GM11168 (cell line): ENCODE data around the gene PLA2G4C.

Experiments used
- in situ Hi-C: fragments of 300-500 bp; cut with MboI; formaldehyde crosslinking; loops from one replicate; pipeline ENCODE4 v1.12.0; 2022; ENCODE audit warnings: low sequenced_read_pairs; ENCODE audit not compliant: unreplicated experiment

PLA2G4C gene

DNA sequence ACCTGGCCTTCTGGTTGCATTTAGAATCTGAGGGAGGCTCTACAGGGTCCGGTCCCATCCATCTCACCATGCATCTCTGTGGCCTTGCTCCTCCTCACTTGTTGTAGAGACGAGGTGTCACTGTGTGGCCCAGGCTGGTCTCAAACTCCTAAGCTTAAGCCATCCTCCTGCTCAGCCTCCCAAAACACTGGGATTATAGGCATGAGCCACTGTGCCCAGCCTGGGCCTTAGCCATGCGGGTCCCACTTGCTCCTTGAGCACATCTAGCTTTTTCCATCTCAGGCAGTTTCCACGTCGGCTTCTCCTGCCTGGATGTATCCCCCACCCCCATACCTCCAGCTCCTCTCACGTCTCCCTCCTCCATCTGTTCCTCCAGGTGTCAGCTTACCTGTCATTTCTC is 106.4 kb downstream of the PLA2G4C start:
- in situ Hi-C loops = no loop called here

DNA sequence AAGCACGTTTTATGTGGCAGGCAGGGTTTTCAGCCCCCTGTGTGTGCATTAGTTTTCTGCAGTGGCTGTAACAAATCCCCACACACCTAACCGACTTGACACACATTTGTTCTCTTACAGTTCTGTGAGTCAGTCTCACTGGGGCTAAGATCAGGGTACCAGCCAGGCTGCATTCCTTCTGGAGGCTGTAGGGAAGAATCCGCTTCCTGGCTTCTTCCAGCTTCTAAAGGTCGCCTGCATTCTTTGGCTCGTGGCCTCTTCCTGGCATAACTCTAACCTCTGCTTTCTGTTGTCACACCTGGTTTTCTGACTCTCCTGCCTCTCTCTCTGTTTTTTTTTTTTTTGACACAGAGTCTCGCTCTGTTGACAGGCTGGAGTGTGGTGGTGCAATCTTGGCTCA is 109.8 kb downstream of the PLA2G4C start:
- in situ Hi-C loops = no loop called here

DNA sequence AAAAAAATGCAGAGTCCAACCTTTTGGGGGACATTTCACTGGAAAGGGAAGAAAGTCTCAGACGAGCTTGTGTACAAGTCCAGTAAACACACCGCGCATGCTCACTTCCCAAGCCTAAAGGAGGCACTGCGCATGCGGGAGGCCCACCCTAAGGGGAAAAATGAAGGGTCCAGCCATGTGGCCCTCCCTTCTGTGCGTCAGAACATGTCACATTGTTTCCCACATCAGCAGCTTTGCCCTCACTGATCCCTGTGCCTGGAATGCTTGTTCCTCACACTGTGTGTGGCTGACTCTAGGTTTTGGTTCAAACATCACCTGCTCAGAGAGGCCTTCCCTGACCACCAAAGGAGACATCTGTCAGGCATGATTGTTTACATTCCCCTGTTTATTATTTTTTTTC is 111.8 kb downstream of the PLA2G4C start:
- in situ Hi-C loops = no loop called here
